GM20431 (cell line): ENCODE data around the gene GH2.

ENCODE experiments used
- in situ Hi-C: fragments of 300-500 bp; cut with MseI, MboI; formaldehyde crosslinking; loops from one replicate; pipeline ENCODE4 v1.15.0; 2020; ENCODE audit warnings: low sequenced_read_pairs; ENCODE audit not compliant: unreplicated experiment

GH2 gene

DNA sequence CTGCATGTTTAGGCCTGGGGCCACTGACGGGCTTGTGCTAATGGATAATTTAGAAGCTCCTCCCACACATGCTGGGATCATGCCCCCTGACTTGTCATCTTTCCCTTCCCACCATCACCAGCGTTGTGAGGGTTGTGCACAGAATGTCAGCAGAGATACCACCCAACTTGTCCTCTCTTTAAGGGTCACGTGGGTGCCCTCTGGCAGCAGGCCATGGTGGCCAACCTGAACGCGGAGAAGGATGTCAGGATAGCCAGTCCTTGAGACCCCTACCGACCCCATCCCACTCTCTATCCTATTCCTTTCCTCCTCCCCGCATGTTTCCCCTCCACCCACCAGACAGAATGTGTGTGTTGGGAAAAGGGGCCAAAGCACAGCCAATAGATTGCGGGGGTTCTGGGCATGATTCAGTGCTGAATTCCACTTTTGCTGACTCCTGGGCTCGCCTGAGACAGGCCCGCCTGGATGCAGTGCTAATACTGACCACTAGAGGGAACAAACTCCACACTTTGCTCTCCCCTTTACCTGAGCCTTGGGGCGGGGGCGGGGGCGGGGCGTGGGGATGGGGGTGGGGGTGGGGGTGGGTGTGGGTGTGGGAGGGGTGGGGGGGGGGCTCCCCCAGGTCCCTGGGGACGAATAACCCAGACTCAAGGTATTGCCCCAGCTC, at the start of gene GH2:
Gene GH2, minus strand, starts transcription at position 10 of the 667 bp plus-strand sequence. CDS start 143 bp downstream, outside the sequence.
- in situ Hi-C loops: no loop called here

DNA sequence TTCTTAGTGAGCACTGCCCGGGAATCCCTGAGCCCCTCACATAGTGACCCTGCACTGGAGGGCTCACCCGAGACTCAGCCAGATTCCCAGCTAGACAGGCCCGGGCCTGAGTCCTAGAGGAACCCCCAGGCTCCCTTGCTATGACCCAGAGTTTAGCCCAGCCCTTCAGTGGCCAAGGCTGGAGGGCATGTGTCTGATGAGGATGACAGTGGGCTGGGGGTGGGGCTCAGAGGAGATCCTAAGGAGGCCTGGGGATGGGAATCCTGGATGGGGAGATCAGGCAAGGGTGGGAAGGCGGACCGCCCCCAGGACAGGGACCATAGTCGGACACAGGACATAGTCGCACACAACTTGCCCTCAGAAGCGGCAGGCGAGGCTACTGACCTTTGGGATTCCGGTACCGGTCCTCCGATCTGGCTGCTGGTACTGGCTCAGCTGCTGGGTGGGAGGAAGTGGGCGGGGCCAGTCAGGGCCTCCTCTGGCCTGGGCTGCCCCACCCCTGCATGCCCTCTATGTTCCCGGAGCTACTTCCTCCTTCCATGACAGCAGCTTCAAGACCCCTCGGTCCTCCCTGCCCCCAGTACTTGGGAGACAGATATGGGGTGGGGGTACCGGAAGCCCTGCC, 49.3 kb upstream of the GH2 start:
- in situ Hi-C loops: no loop called here

- in situ Hi-C loops: no loop called here
These were observed 48.4 kb upstream of the GH2 start for GRCh38 chr17:63929860-63930766.

DNA sequence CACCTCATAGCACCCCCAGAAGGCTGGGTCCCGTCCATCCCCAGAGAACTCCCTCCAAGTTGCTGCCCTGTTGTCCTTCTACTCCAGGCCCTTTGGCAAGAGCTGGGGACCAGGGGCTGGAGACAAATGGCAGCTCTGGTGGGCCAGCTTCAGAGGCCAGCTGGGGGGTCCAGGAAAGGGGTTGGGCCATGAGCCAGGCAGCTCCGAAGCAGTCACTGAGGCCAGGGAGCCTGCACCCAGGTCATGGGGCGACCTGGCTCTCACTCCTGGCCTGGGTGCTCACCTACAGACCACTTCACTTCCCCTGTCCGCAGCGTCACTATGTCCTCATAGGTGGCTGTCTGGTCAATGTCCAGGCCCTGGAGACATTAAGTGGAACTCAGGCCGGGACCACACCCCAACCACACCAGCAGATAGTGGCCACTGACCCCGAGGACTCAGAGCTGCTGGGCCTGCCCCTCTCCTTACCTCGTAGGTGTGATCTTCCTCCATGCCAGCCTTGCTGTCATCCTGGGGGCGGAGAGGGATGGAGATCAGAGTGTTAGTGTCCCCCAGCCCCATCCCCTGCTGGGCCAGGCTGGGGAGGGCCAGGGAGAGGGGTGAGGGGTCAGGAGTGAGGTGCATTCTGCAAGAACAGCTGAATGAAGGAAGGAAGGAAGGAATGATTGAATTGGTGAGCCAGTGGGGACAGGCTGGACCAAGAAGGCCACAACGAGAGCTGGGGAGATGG, 47.4 kb upstream of the GH2 start:
- in situ Hi-C loops: no loop called here

GRCh38 chr17:63928172-63928666, 46.5 kb upstream of the GH2 start:
- in situ Hi-C loops: no loop called here

DNA sequence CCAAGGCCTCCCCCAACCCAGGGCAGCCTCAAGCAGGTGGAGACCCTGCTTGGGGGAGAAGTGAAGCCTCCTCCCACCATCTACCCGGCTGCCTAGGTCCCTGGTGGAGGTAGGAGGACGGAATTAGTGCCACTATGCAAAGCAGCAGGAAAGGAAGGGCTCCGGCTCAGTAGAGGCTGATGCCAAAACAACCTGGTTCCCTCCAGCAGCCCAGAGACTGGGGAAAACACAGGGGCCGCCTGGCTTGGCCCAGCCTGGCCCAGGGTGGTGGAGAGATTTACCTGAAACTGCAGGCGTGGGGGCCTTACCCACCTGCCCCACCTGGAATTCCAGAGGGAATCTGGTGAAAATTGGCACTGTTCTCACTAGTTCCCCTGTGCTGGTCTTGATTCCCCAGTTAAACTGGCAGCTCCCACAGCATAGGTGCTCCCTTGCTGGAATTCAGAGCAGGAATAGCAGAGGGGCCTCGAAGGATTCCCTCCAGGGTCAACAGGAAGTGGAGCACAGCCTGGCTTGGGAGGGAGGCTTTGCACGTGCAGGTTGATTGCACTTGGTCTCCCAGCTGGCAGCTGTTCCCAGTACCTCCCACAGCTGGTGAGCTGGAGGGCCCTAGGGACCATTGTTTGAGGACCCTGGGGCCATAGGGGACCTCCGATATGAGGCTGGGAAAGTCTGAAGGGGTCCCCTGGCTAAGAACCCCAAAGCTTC, 45.9 kb upstream of the GH2 start:
- in situ Hi-C loops: no loop called here

DNA sequence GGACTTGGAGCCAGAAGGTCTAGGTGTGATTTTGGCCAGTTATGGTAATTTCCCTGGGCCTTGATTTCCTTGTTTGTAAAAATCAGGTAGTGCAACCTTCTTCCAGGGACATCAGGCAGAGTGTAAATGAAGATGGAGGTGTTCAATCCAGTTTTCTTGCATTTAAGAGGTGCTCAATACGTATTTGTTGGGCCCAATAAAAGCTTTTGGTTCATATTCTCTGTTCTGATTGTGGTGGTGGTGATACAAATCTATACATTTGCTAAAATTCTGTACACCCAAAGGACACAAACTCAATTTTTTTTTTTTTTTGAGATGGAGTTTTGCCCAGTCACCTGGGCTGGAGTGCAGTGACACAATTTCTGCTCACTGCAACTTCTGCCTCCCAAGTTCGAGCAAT, 44.4 kb upstream of the GH2 start:
- in situ Hi-C loops: no loop called here

DNA sequence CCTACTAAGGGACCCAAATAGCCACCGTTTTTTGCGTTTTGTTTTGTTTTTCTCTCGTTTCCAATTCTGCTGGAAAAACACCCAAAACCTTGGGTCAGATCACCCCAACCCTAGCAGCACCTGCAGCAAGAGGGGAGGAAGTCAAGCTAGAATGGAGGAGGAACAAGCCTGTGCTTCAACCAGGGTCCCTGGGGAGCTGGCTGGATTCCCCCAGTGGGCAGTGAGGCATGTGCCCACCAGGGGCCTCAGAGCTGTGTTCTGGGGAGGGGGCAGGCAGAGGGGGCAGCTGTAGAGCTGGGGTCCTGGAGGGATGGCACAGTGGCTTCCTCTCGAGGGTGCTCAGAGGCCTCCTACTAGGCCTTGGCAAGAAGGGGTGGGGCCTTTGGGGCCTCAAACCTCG, 43.9 kb upstream of the GH2 start:
- in situ Hi-C loops: no loop called here

DNA sequence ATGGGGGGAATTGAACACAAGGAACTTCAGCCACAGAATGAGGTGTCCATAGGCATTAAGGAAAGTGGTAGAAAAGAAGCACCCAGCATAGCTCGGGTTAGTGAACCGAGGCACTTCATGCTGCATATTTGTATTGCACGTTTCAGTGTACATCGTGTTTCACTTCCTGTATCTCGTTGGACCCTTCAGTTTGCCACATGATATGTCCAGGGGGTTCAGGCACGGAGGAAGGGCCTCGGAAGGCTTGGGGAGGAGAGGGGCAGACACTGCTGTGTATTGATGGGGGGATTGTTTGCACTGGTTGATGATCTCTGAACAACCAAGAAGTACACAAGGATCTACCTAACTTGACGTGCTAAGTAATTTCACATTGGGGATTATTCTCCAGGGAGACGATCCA, 40.7 kb upstream of the GH2 start:
- in situ Hi-C loops: loop anchor here (25.0 kb wide), 1 partner anchor 340 kb away; the partner anchor contains the start of gene TEX2

DNA sequence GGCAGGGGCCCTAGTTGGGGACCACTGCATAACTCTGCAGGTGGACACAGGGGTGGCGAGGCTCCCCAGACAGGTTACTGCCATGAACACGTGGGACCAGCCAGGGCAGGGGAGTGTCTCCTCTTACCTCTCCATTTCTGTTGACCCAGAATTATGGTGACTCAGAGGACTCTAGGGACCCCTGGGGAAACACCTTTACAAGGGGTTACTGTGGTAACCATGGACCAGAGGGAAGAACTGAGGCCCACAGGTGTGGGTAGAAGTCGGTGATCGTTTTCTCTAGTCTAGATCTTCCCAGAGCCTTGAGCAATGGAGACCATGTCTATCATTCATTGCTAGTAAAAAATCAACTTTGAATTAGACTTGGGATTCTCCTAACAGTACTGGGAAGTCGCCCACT, 39.0 kb upstream of the GH2 start:
- in situ Hi-C loops: loop anchor here (25.0 kb wide), 1 partner anchor 342 kb away; the partner anchor contains the start of gene TEX2

DNA sequence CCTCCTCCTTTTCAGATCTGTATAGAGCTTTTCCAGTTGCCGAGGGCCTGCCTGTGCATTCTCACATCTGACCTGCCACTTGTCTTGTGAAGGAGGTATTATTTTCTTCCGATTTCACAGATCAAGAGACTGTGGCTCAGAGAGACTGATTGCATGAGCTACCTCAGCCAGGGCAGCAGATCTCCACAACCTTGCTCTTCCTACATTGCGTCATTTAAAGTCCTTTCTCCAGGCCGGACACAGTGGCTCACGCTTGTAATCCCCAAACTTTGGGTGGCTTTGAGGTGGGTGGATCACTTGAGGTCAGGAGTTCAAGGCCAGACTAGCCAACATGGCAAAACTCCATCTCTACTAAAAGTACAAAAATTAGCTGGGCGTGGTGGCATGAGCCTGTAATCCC, 38.3 kb upstream of the GH2 start:
- in situ Hi-C loops: loop anchor here (25.0 kb wide), 1 partner anchor 342 kb away; the partner anchor contains the start of gene TEX2

- in situ Hi-C loops: loop anchor here (25.0 kb wide), 1 partner anchor 343 kb away; the partner anchor contains the start of gene TEX2
These were observed 37.6 kb upstream of the GH2 start for GRCh38 chr17:63919311-63919723.

GRCh38 chr17:63918789-63919305, 37.1 kb upstream of the GH2 start, which contains the start of gene GH1:
Gene GH1 (minus strand): TSS chr17:63918839. CDS start chr17:63918776, 63 bp downstream.
- in situ Hi-C loops: loop anchor here (25.0 kb wide), 1 partner anchor 343 kb away; the partner anchor contains the start of gene TEX2

DNA sequence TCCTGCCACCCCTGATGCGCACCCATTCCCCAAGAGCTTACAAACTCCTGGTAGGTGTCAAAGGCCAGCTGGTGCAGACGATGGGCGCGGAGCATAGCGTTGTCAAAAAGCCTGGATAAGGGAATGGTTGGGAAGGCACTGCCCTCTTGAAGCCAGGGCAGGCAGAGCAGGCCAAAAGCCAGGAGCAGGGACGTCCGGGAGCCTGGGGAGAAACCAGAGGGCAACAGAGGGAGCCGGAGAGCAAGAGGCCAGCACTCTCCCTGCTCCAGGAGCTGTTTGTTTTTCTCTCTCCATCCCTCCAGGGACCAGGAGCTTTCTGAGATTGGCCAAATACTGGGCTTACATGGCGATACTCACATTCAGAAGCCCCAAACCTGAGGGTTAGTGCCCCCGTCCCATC, 36.6 kb upstream of the GH2 start:
- in situ Hi-C loops: loop anchor here (25.0 kb wide), 1 partner anchor 344 kb away; the partner anchor contains the start of gene TEX2

DNA sequence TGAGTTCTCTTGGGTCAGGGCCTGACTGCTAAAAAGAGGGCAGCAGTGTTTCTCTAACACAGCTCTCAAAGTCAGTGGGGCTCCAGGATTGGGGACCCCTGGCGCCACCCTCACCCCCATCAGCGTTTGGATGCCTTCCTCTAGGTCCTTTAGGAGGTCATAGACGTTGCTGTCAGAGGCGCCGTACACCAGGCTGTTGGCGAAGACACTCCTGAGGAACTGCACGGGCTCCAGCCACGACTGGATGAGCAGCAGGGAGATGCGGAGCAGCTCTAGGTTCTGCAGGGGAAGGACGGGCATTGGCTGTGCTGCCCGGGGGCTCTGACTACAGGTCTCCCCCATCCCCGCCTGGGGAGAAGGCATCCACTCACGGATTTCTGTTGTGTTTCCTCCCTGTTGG, 35.9 kb upstream of the GH2 start:
- in situ Hi-C loops: loop anchor here (25.0 kb wide), 1 partner anchor 345 kb away; the partner anchor contains the start of gene TEX2

DNA sequence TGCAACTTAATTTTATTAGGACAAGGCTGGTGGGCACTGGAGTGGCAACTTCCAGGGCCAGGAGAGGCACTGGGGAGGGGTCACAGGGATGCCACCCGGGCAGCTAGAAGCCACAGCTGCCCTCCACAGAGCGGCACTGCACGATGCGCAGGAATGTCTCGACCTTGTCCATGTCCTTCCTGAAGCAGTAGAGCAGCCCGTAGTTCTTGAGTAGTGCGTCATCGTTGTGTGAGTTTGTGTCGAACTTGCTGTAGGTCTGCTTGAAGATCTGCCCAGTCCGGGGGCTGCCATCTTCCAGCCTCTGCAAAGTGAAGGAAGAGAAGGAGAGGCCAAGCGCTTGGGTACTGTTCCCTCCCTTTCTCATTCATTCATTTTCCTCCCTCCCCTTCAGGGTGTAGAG, 35.5 kb upstream of the GH2 start:
- in situ Hi-C loops: loop anchor here (25.0 kb wide), 1 partner anchor 345 kb away; the partner anchor contains the start of gene TEX2

DNA sequence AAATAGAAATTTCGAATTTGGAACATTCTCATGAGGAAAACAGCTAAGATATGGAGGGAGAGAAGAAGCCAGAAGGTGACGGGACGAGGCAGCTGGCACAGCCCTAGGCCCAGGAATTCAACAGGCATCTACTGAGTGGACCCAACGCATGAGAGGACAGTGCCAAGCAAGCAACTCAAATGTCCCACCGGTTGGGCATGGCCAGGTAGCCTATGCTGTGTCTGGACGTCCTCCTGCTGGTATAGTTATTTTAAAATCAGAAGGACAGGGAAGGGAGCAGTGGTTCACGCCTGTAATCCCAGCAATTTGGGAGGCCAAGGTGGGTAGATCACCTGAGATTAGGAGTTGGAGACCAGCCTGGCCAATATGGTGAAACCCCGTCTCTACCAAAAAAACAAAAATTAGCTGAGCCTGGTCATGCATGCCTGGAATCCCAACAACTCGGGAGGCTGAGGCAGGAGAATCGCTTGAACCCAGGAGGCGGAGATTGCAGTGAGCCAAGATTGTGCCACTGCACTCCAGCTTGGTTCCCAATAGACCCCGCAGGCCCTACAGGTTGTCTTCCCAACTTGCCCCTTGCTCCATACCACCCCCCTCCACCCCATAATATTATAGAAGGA, 34.9 kb upstream of the GH2 start:
- in situ Hi-C loops: loop anchor here (25.0 kb wide), 1 partner anchor 346 kb away; the partner anchor contains the start of gene TEX2

- in situ Hi-C loops: loop anchor here (25.0 kb wide), 1 partner anchor 347 kb away; the partner anchor contains the start of gene TEX2
These were observed 34.0 kb upstream of the GH2 start for GRCh38 chr17:63915753-63916152.
